ENCODE results near the gene FARSA.
"Not testable (repeated sequence)": the region's sequence is repeated elsewhere in the genome, so short reads cannot be mapped to it uniquely, and the experiment has no call there.

GRCh38 chr19:12957389-12957952, 24.0 kb upstream of the FARSA start:
- TF ChIP-seq SMC3 (IDR thresholded peaks at IDR 0.05; ENCODE audit: low read depth, low read length); CTCF (conservative IDR thresholded peaks at IDR 0.05; ENCODE audit: low read depth, low read length); POLR2A (IDR thresholded peaks at IDR 0.05; ENCODE audit: low read depth, low read length); MAZ (IDR thresholded peaks at IDR 0.05; ENCODE audit: borderline replicate concordance, low read depth, low read length); FOS (IDR thresholded peaks at IDR 0.05; ENCODE audit: low read depth, low read length); RFX5 (IDR thresholded peaks at IDR 0.05; ENCODE audit: low read depth, low read length); BHLHE40 (IDR thresholded peaks at IDR 0.05; ENCODE audit: low read depth, low read length); RAD21 (IDR thresholded peaks at IDR 0.05; ENCODE audit: low read length): not testable (repeated sequence)

Data from IMR-90 (cell line).